Adrenal gland (tissue), 5 donors: ENCODE data around the gene CACNA1I.

Experiments used
- POLR2A ChIP-seq, 2 donors: fragments of 450-650 bp; IDR thresholded peaks; one replicate each; pipeline ENCODE4 v1.6.1; 2017; ENCODE audit warnings: antibody characterized with exemption in 2 of 2, mild to moderate bottlenecking in 2 of 2, moderate library complexity in 1 of 2
- TF ChIP-seq, protein P1 (sequence below), 6 experiments: fragments of 450-650 bp in 4 of 6; fragments of 200-600 bp in 2 of 6; sonication (generic) in 1 of 6; IDR thresholded peaks; 1 replicate in 5 of 6; 2 replicates in 1 of 6; pipeline versions ENCODE4 v1.5.1 to v1.8.0; 2016 to 2021; ENCODE audit warnings: antibody characterized with exemption in 6 of 6, mild to moderate bottlenecking in 2 of 6, moderate library complexity in 1 of 6
- donor health status: DM: no; HTN: no; CAD: no.

DNA sequence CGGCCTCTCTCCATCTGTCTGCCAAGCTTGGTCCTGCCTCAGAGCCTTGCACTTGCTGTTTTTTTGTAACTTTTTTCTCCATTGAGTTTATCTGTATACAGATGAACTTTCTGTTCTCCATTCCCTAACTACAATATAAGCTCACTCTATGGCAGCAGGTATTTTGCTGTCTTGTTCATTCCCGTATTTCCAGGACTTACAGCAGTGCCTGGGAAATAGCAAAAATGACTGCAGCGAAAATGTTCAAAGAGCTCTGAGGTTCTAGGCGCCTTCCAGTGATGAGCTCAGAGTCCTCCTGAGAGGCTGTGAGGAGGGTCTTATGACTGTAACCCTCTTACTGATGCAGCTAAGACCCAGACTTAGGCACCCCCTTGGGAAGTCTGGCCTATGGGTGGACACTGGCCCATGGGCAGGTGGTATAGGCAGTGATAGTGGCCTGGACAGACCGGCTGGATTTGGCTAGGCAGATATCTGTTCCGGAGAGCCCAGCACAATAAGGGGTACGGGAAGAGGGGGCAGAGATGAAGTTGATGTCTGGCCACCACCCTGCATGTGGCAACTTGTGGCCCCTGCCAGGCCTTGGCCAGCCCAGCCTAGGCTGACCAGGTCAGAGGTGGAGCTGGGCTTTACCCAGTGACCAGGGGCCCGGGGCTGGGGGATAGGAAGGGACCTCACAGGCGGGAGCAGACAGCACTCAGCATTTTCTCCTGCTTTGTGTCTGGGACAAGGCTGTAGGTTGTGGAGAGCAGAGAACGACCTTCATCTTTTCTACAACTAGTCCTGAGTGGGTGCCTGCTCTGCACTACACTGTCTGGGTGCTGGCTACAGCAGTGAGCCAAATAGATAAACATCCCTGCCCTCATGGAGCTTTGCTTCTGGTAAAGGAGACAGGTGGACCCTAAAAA lies 45.5 kb upstream of the CACNA1I start:
- TF ChIP-seq, protein P1, sequence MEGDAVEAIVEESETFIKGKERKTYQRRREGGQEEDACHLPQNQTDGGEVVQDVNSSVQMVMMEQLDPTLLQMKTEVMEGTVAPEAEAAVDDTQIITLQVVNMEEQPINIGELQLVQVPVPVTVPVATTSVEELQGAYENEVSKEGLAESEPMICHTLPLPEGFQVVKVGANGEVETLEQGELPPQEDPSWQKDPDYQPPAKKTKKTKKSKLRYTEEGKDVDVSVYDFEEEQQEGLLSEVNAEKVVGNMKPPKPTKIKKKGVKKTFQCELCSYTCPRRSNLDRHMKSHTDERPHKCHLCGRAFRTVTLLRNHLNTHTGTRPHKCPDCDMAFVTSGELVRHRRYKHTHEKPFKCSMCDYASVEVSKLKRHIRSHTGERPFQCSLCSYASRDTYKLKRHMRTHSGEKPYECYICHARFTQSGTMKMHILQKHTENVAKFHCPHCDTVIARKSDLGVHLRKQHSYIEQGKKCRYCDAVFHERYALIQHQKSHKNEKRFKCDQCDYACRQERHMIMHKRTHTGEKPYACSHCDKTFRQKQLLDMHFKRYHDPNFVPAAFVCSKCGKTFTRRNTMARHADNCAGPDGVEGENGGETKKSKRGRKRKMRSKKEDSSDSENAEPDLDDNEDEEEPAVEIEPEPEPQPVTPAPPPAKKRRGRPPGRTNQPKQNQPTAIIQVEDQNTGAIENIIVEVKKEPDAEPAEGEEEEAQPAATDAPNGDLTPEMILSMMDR (IDR thresholded peaks at IDR 0.05), result no peak
- no peak for TF ChIP-seq POLR2A (IDR thresholded peaks at IDR 0.05)
